Right lobe of liver (tissue), 4 donors: Measurements from ENCODE around the gene CDKN2B-AS1.

Experiments used
- POLR2A ChIP-seq: fragments of 450-650 bp; IDR thresholded peaks from one replicate; pipeline ENCODE4 v1.6.1; 2017; ENCODE audit warnings: antibody characterized with exemption, mild to moderate bottlenecking
- TF ChIP-seq, protein P1 (sequence below), 4 donors: fragments of 200-600 bp in 3 of 4; fragments of 450-650 bp in 1 of 4; IDR thresholded peaks; one replicate each; pipeline versions ENCODE4 v1.5.1 to v1.8.0; 2016 to 2022; ENCODE audit warnings: antibody characterized with exemption in 4 of 4, mild to moderate bottlenecking in 2 of 4
- donor health status: DM: no; HTN: no; CAD: no.
- donor health status: DM: no; HTN: no; CAD: no.
- donor health status: DM: no; HTN: yes; CAD: no.

DNA sequence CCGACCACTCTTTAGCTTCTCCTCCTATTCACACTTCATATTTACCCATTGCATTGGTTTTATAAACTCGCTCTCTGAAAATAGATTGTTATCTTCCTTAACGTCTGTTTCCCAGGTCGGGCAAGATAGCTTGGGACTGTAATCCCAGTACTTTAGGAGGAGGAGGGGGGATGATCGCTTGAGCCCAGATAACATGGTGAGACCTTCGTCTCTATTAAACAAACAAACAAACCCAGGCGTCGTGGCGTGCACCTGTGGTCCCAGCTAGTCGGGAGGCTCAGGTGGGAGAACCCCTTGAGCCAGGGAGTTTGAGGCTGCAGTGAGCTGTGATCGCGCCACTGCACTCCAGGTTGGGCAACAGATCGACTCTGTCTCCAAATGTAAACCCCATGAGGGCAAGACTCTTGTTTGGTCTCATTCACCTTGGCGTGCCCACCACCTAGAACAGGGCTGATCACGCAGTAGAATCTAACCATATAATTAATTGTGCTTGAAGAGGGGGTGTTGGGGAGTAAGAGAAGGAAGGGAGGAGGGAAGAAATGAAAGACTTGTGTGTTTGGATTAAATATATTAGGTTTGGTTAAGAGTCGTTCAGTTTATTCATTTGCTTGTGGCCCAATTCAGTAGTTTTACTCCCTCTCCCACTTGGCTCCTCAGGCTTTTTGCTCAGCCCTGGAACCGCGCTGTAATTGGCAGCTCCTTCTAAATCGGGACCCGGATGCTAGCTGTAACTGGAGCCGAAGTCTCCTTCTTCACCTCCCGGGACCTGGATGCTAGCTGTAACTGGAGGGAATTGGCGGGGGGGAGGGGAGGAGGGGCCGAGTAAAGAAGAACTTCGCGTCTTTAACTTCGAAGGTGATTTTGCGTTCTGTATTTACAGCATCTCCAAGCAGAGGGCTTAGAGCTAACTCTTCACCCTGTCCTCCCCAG, 25.3 kb upstream of the CDKN2B-AS1 start:
- TF ChIP-seq POLR2A: no peak
- TF ChIP-seq, protein P1, sequence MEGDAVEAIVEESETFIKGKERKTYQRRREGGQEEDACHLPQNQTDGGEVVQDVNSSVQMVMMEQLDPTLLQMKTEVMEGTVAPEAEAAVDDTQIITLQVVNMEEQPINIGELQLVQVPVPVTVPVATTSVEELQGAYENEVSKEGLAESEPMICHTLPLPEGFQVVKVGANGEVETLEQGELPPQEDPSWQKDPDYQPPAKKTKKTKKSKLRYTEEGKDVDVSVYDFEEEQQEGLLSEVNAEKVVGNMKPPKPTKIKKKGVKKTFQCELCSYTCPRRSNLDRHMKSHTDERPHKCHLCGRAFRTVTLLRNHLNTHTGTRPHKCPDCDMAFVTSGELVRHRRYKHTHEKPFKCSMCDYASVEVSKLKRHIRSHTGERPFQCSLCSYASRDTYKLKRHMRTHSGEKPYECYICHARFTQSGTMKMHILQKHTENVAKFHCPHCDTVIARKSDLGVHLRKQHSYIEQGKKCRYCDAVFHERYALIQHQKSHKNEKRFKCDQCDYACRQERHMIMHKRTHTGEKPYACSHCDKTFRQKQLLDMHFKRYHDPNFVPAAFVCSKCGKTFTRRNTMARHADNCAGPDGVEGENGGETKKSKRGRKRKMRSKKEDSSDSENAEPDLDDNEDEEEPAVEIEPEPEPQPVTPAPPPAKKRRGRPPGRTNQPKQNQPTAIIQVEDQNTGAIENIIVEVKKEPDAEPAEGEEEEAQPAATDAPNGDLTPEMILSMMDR (IDR thresholded peaks at IDR 0.05): no peak
